GM06990 (cell line): ENCODE measurements around the gene RIPPLY3.
A peak's percentile ranks its signal among the peaks of the same experiment; 100 is the strongest.

ENCODE experiments used
- DNase-seq: peaks from one replicate; pipeline ENCODE4 v3.0.0-alpha.2; 2011; ENCODE audit not compliant: insufficient read length; ENCODE audit errors: extremely low read depth
- H3K27me3 ChIP-seq: replicated peaks from 2 replicates; pipeline ENCODE4 v1.6.0; 2011; ENCODE audit warnings: low read length; ENCODE audit not compliant: control insufficient read depth, insufficient read depth
- H3K36me3 ChIP-seq: 2 replicates; pipeline ENCODE4 v1.5.1; 2011; ENCODE audit warnings: low read length; ENCODE audit not compliant: control insufficient read depth, insufficient read depth
- H3K4me3 ChIP-seq: replicated peaks from 2 replicates; pipeline ENCODE4 v1.5.1; 2011; ENCODE audit warnings: low read depth, mild to moderate bottlenecking, control low read depth, low read length
- TF ChIP-seq, protein P1 (sequence below): IDR thresholded peaks from 2 replicates; pipeline ENCODE4 v1.5.1; 2011; ENCODE audit warnings: low read length, control low read depth, mild to moderate bottlenecking, inconsistent platforms; ENCODE audit not compliant: insufficient read depth, poor library complexity, severe bottlenecking

Gene RIPPLY3

DNA sequence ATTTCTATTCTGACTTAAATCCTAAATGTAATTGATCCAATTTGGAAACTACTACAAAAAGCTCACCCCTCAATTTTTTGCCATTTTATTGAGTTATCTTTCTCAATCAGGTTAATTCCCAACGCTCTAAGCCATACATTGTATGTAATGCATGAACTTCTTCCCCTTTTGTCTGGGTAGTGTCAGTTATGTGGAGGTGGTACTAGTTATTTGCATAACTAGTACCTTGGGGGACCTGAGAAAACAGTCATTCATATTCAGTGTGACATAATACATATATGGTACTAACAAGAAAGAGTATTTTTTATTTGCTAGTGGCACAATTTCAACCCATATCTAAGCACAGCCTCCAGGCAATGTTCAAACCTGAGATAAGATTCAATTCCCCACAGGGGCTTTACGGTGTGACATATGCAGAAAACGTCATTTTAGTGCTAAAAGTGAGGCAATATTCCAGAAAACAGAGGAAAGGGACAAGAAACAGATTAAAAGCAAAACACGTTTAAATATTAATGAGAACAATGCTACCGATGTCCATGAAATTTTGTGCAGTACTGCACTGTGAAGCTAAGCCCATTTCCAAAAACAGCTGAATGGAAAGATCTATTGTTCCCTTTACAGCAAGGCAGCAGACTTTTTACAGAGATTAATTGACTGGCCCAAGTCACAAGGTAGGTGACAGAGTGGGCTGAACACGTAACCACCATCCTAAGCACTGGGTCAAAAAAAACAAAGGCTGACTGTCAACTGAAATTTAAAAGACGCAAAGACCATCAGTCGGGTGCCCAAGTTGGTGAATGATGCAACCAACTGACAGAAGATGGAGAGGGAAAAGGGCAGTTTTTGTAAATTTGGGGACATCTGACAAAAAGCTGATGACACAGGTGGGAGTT is 41.4 kb upstream of the RIPPLY3 start:
- peak; percentile 18 for DNase-seq

DNA sequence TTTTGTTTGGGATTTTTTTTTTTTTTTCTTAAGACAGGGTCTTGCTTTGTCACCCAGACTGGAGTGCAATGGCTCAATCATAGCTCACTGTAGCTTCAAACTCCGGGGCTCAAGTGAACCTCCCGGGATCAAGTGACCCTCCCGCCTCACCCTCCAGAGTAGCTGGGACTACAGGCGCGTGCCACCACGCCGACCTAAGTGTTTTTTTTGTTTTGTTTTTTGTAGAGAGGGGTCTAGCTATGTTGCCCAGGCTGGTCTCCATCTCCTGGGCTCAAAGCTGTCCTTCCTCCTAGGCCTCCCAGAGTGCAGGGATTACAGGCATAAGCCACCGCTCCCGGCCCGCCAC is 40.8 kb upstream of the RIPPLY3 start:
- Histone ChIP-seq H3K36me3 (no peaks in the 10 kb centered on the region), H3K27me3 (no peaks in the 10 kb centered on the region), H3K4me3 (peak overlapping the region; percentile 79)
- TF ChIP-seq, protein P1, sequence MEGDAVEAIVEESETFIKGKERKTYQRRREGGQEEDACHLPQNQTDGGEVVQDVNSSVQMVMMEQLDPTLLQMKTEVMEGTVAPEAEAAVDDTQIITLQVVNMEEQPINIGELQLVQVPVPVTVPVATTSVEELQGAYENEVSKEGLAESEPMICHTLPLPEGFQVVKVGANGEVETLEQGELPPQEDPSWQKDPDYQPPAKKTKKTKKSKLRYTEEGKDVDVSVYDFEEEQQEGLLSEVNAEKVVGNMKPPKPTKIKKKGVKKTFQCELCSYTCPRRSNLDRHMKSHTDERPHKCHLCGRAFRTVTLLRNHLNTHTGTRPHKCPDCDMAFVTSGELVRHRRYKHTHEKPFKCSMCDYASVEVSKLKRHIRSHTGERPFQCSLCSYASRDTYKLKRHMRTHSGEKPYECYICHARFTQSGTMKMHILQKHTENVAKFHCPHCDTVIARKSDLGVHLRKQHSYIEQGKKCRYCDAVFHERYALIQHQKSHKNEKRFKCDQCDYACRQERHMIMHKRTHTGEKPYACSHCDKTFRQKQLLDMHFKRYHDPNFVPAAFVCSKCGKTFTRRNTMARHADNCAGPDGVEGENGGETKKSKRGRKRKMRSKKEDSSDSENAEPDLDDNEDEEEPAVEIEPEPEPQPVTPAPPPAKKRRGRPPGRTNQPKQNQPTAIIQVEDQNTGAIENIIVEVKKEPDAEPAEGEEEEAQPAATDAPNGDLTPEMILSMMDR = no peak
- DNase-seq = peak; percentile 15

More for the DNA sequence above, 41.4 kb upstream of the RIPPLY3 start:
- no peaks in the 10 kb centered on the region for H3K27me3 ChIP-seq
- H3K36me3 ChIP-seq = no peaks in the 10 kb centered on the region
- TF ChIP-seq, protein P1 = no peak
- peak overlapping the region; percentile 79 for H3K4me3 ChIP-seq

DNA sequence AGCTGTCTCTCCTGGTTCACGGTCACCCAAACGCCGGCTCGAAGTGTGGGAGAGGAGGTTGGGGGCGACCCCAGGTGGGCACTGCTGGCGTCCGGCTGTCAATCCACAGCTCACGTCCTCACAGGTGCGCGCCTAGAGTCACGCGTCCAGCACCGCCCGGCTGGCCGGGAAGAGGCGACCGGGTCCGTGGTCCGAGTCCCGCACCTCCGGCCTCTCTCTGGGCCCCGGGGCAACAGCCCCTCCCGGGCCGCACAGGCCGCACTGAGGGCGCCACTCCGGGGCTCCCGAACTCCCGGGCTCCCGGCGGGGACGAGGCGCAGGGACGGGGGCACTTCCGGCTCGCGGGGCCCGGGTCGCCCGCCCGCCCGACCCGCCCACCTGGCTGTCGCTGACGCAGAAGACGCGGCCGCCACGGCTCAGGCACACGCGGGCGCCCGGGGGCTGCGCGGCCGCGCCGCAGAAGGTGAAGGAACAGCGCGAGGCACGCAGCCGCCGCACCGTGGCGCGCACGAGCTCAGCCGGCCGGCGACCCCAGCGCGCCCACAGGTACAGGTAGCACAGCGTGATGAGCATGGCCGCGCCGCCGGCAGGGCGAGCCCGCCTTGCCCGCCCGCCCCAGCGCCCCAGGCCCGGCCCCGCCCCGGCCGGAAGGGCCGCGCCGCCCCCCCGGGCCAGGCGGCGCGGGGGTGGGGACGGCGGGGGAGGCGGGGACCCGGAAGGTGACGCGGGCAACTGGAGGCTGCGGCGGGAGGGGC is 40.3 kb upstream of the RIPPLY3 start, which contains the start of gene HLCS:
TSS of gene HLCS (minus strand) at position 604 of the 755 bp plus-strand sequence. CDS start at position 573, 31 bp downstream.
- Histone ChIP-seq H3K4me3 (peak within 1 kb of the TSS; percentile 79), H3K27me3 (no peaks in the 10 kb centered on the region), H3K36me3 (no peaks in the 10 kb centered on the region)
- peak; percentile 89 for DNase-seq
- TF ChIP-seq, protein P1 = no peak

DNA sequence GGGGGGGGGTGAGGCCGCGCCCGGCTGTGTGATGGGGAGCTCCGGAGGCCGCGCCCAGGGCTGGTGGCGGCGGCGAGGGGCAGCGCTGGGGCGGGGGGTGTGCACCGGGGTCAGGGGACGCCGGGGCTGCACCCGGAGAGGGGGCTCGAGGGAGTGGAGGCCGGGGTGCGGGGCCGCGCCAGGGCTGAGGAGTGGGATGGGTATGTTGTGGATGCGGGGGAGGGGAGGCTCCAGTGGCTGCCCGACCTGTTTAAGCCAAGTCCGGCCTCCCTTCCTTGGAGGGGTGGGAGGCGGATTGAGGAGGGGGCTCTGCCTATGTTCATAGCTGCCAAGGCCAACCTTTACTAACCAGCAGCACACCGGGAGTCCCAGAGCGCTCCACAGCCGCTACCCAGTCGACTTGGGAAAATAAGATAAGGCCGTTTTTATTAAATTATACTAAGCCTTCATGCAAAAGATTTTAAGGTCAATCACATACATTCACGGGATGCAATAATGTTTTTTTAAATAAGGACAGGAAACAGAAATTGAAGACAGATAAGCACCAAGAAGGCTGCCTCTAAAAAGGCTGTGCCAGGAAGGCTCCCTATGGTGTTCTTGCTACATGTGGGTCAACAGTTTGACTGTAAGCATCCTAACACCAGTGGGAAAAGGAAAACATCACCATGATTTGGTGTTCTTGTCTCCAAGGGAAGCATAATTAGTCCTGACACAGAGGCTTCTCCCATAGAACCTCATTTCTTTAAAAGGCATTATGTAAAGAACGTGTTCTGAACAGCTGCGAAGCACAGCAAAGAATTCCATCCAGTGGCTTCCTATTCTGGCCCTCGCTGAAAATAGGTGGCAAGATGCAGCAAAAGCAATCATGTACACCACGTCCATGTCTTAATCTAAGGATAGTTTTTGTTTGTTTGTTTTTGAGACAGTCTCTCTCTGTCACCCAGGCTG is 39.4 kb upstream of the RIPPLY3 start:
- no peak for DNase-seq

DNA sequence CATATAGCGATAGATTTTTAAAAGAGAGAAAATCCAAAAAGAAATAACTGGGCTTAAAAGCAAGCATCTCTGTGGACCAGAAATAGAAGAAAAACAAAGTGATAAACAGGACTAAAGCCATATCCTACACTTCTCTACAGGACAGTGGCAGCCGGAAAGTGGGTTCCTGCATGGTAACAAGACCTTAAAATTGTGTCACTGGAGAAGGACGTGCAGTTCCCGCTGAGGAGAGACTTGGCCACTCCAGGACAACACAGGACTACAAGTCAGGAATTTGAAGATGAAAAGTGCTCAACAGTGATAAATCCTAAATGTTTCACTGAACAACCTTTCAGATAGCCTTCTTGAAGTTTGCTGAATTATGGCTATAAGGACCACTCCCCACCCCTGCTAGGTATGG is 38.1 kb upstream of the RIPPLY3 start:
- TF ChIP-seq, protein P1 = no peak
- no peak overlapping the region for H3K4me3 ChIP-seq

More for the DNA sequence above, 39.4 kb upstream of the RIPPLY3 start:
- Histone ChIP-seq H3K36me3 (no peaks in the 10 kb centered on the region), H3K4me3 (peak overlapping the region; percentile 74), H3K27me3 (no peaks in the 10 kb centered on the region)
- TF ChIP-seq, protein P1 = no peak

More for the DNA sequence above, 38.1 kb upstream of the RIPPLY3 start:
- Histone ChIP-seq H3K27me3 (no peaks in the 10 kb centered on the region), H3K36me3 (no peaks in the 10 kb centered on the region)
- DNase-seq = no peak
